HEK293 (cell line): ENCODE measurements around the gene CTSA.

ENCODE experiments used
- BCL11B ChIP-seq: fragments of 450-650 bp; formaldehyde crosslinking; IDR thresholded peaks from 2 replicates; pipeline ENCODE4 v1.5.1; 2016; ENCODE audit warnings: low read depth, missing biosample characterization, missing genetic modification characterization
- CTCF ChIP-seq: fragments of 450-650 bp; formaldehyde crosslinking; IDR thresholded peaks from 2 replicates; pipeline ENCODE4 v1.5.1; 2016; ENCODE audit warnings: missing biosample characterization, missing genetic modification characterization
- HIC1 ChIP-seq: fragments of 450-650 bp; formaldehyde crosslinking; IDR thresholded peaks from 2 replicates; pipeline ENCODE4 v1.5.1; 2016; ENCODE audit warnings: missing biosample characterization, missing genetic modification characterization
- IKZF3 ChIP-seq: fragments of 450-650 bp; IDR thresholded peaks from 2 replicates; pipeline ENCODE4 v1.5.0; 2018; ENCODE audit warnings: missing biosample characterization, mild to moderate bottlenecking, missing genetic modification characterization, moderate library complexity
- MZF1 ChIP-seq: fragments of 450-650 bp; formaldehyde crosslinking; IDR thresholded peaks from 2 replicates; pipeline ENCODE4 v1.5.1; 2017; ENCODE audit warnings: missing biosample characterization, missing genetic modification characterization, borderline replicate concordance
- SP2 ChIP-seq: fragments of 450-650 bp; formaldehyde crosslinking; IDR thresholded peaks from 2 replicates; pipeline ENCODE4 v1.5.1; 2016; ENCODE audit warnings: missing biosample characterization, missing genetic modification characterization
- ZNF10 ChIP-seq: fragments of 450-650 bp; formaldehyde crosslinking; IDR thresholded peaks from 2 replicates; pipeline ENCODE4 v1.5.1; 2017; ENCODE audit warnings: missing biosample characterization, missing genetic modification characterization
- ZNF18 ChIP-seq: fragments of 450-650 bp; formaldehyde crosslinking; IDR thresholded peaks from 2 replicates; pipeline ENCODE4 v1.5.1; 2016; ENCODE audit warnings: missing biosample characterization, missing genetic modification characterization
- ZNF488 ChIP-seq: fragments of 450-650 bp; formaldehyde crosslinking; IDR thresholded peaks from 2 replicates; pipeline ENCODE4 v1.5.1; 2016; ENCODE audit warnings: missing biosample characterization, missing genetic modification characterization
- ZNF621 ChIP-seq: fragments of 450-650 bp; formaldehyde crosslinking; IDR thresholded peaks from 2 replicates; pipeline ENCODE4 v1.5.1; 2017; ENCODE audit warnings: missing biosample characterization, missing genetic modification characterization
- ZNF624 ChIP-seq: fragments of 450-650 bp; formaldehyde crosslinking; IDR thresholded peaks from 2 replicates; pipeline ENCODE4 v1.5.1; 2017; ENCODE audit warnings: missing biosample characterization, missing genetic modification characterization
- ZNF785 ChIP-seq: fragments of 450-650 bp; formaldehyde crosslinking; IDR thresholded peaks from 2 replicates; pipeline ENCODE4 v1.5.1; 2016; ENCODE audit warnings: missing biosample characterization, missing genetic modification characterization
- ZSCAN30 ChIP-seq: fragments of 450-650 bp; IDR thresholded peaks from 2 replicates; pipeline ENCODE4 v1.5.1; 2018; ENCODE audit warnings: missing biosample characterization, mild to moderate bottlenecking, missing genetic modification characterization, moderate library complexity

- TF ChIP-seq MZF1 (tag by site-specific recombination) (no peak), IKZF3 (tag by site-specific recombination) (no peak), SP2 (tag by site-specific recombination) (no peak), ZNF10 (tag by site-specific recombination) (no peak), CTCF (tag by site-specific recombination) (no peak), HIC1 (0 out of 2 replicates have a peak, but pooled peaks have one; percentile 8), BCL11B (tag by site-specific recombination) (no peak), ZNF785 (tag by site-specific recombination) (no peak), ZSCAN30 (tag by site-specific recombination) (no peak), ZNF624 (tag by site-specific recombination) (no peak), ZNF488 (tag by site-specific recombination) (no peak), ZNF18 (tag by site-specific recombination) (no peak), ZNF621 (tag by site-specific recombination) (no peak)
These were observed 804 bp upstream of the CTSA start for GRCh38 chr20:45890077-45890984.
